Pancreas (tissue), 10 donors: Measurements from ENCODE around the gene PRIMPOL. TPM values are rescaled to one million over a fixed set of nuclear protein-coding genes. Genes with fewer than 3 reads are reported as not detected.

ENCODE experiments used
- ATAC-seq, 4 donors: fragments of 200-7000 bp; cut with Tn5 transposase; one replicate each; pipeline versions ENCODE4 v1.8.0 to v1.9.1; 2020; ENCODE audit warnings: mild to moderate bottlenecking in 4 of 4, moderate library complexity in 4 of 4
- DNase-seq, 6 donors: peaks; one replicate each; pipeline ENCODE4 v3.0.0-alpha.2; 2020
- FAIRE-seq: peaks from 2 replicates; lab custom pipeline; 2012; peaks lifted over from hg19 to GRCh38; lab: Jason Lieb, UNC
- H3K27ac ChIP-seq, 4 donors: fragments of 200-600 bp; sonication (generic); 1 replicate in 3 of 4; 2 replicates in 1 of 4; pipeline versions ENCODE4 v1.5.0 to v1.8.0; 2020
- H3K27me3 ChIP-seq, 4 donors: fragments of 200-600 bp; one replicate each; pipeline ENCODE4 v1.8.0; 2021
- H3K36me3 ChIP-seq, 3 donors: fragments of 200-600 bp; sonication (generic) in 1 of 3; one replicate each; pipeline versions ENCODE4 v1.5.0 to v1.8.0; 2020 to 2021
- H3K4me1 ChIP-seq, 3 donors: fragments of 200-600 bp; one replicate each; pipeline ENCODE4 v1.8.0; 2021
- H3K4me3 ChIP-seq, 4 donors: fragments of 200-600 bp; sonication (generic) in 2 of 4; one replicate each; pipeline versions ENCODE4 v1.5.0 to v1.8.0; 2020 to 2021
- H3K9me3 ChIP-seq, 4 donors: fragments of 200-600 bp; one replicate each; pipeline ENCODE4 v1.8.0; 2021
- CTCF ChIP-seq, 4 donors: fragments of 200-600 bp; sonication (generic) in 3 of 4; IDR thresholded peaks; one replicate each; pipeline versions ENCODE4 v1.5.0 to v1.8.0; 2021; ENCODE audit warnings: antibody characterized with exemption in 4 of 4
- WGBS, 2 donors: extraction: QIAGEN DNeasy Blood & Tissue Kit; methylation state at CpG; one replicate each; pipeline ENCODE4 v1.1.7; 2013; 5-methylcytosine and 5-hydroxymethylcytosine counted together
- intact Hi-C, 3 donors: fragments of 100-400 bp; cut with DNase I; formaldehyde crosslinking; loops; one replicate each; pipeline versions ENCODE4 v1.11.1 to v1.14.2; 2022
- polyA plus RNA-seq, 2 donors: library from polyadenylated mRNA; stranded (reverse); fragments of 200-250 nt; gene quantifications; one replicate each; pipeline ENCODE4 v1.2.3, GENCODE V29; 2013
- total RNA-seq, 6 donors: library from RNA; stranded (reverse); fragmentation: NEBNext Ultra II Directional in 4 of 6; extraction: Animal tissue kit (Norgen Biotek cat#: 25700) in 4 of 6; gene quantifications; one replicate each; pipeline versions ENCODE4 v1.2.1 to v1.2.4, GENCODE V29; 2021 to 2023
- donor health status: healthy with polysubstance abuse.
- donor health status: DM: no; HTN: no; CAD: no; lungs with moderate emphysema.
- donor health status: DM: no; HTN: no; CAD: no.
- donor health status: control.
- donor health status: control.
- donor health status: Bipolar disorder and iron deficiency.
- donor health status: DM: yes; HTN: yes; CAD: no.
- donor health status: DM: no; HTN: no; CAD: no.
- donor health status: DM: no; HTN: no; CAD: no.
- donor health status: DM: yes; HTN: yes; CAD: no.

The PRIMPOL gene
- total and polyA plus RNA-seq, 8 donors: 3.3 to 22.8 (median 6.3) TPM

- Histone ChIP-seq H3K4me1 (no peaks in the 10 kb centered on the region), H3K27ac (no peak overlapping the region), H3K27me3 (no peaks in the 10 kb centered on the region), H3K36me3 (peaks cover 0 to 10% (median 3%) of the 10 kb centered on the region in 3 donors), H3K9me3 (no peaks in the 10 kb centered on the region), H3K4me3 (no peak overlapping the region)
- ATAC-seq: no peak
- FAIRE-seq: no peak
- TF ChIP-seq CTCF (IDR thresholded peaks at IDR 0.05): no peak
- intact Hi-C loops: no loop called here
- no peak for DNase-seq
These were observed 11.4 kb downstream of the PRIMPOL start for GRCh38 chr4:184660978-184661377.

GRCh38 chr4:184662236-184662635 lies 12.7 kb downstream of the PRIMPOL start:
- intact Hi-C loops: no loop called here
- peaks cover 0 to 10% (median 3%) of the 10 kb centered on the region in 3 donors for H3K36me3 ChIP-seq
- no peaks in the 10 kb centered on the region for H3K9me3 ChIP-seq
- H3K4me3 ChIP-seq: no peak overlapping the region
- WGBS, 2 donors: 69 to 90% methylated on average over 1 of the region's 1 CpG
- no peak overlapping the region for H3K27ac ChIP-seq
- H3K4me1 ChIP-seq: peaks cover 0 to 3% (median 0%) of the 10 kb centered on the region in 3 donors
- no peak for ATAC-seq
- no peak for FAIRE-seq
- H3K27me3 ChIP-seq: no peaks in the 10 kb centered on the region
- TF ChIP-seq CTCF (IDR thresholded peaks at IDR 0.05): no peak
- no peak for DNase-seq

- Histone ChIP-seq H3K9me3 (no peaks in the 10 kb centered on the region), H3K36me3 (peaks cover 0 to 7% (median 3%) of the 10 kb centered on the region in 3 donors), H3K27ac (no peak overlapping the region), H3K4me1 (peaks cover 0 to 3% (median 0%) of the 10 kb centered on the region in 3 donors), H3K4me3 (no peak overlapping the region), H3K27me3 (no peaks in the 10 kb centered on the region)
- no peak for TF ChIP-seq CTCF (IDR thresholded peaks at IDR 0.05)
- DNase-seq: no peak
- peak in 1 of 4 donors; percentile 36 for ATAC-seq
- no peak for FAIRE-seq
- 69 to 71% methylated on average over 6 of the region's 6 CpGs for WGBS, 2 donors
- intact Hi-C loops: no loop called here
These were observed 15.1 kb downstream of the PRIMPOL start for GRCh38 chr4:184664445-184665210.

- H3K27me3 ChIP-seq: no peaks in the 10 kb centered on the region
- H3K9me3 ChIP-seq: no peaks in the 10 kb centered on the region
- ATAC-seq (peak; percentile 73 to 91 (median 86)), FAIRE-seq (no peak), DNase-seq (peak in 2 of 6 donors; percentile 17 to 23)
- 39 to 45% methylated on average over 6 of the region's 6 CpGs for WGBS, 2 donors
- peaks cover 0 to 3% (median 0%) of the 10 kb centered on the region in 3 donors for H3K4me1 ChIP-seq
- peak overlapping the region in 1 of 4 donors; percentile 17 for H3K4me3 ChIP-seq
- H3K27ac ChIP-seq: peak overlapping the region in 2 of 4 donors; percentile 57 to 66
- intact Hi-C loops: no loop called here
- TF ChIP-seq CTCF (IDR thresholded peaks at IDR 0.05): no peak
- no peaks in the 10 kb centered on the region for H3K36me3 ChIP-seq
These were observed 17.1 kb downstream of the PRIMPOL start for GRCh38 chr4:184666670-184667069.

GRCh38 chr4:184668096-184668495 lies 18.6 kb downstream of the PRIMPOL start:
- DNase-seq (no peak), ATAC-seq (no peak), FAIRE-seq (no peak)
- H3K36me3 ChIP-seq: peaks cover 0 to 6% (median 0%) of the 10 kb centered on the region in 3 donors
- no peak for TF ChIP-seq CTCF (IDR thresholded peaks at IDR 0.05)
- H3K4me3 ChIP-seq: no peak overlapping the region
- 91 to 93% methylated on average over 9 of the region's 9 CpGs for WGBS, 2 donors
- no peaks in the 10 kb centered on the region for H3K9me3 ChIP-seq
- intact Hi-C loops: no loop called here
- H3K4me1 ChIP-seq: peaks cover 0 to 3% (median 0%) of the 10 kb centered on the region in 3 donors
- H3K27ac ChIP-seq: no peak overlapping the region
- no peaks in the 10 kb centered on the region for H3K27me3 ChIP-seq
